Fibroblast of peridontal ligament (primary cell): ENCODE data around the gene MPO.

Experiments
- DNase-seq: peaks from one replicate; pipeline ENCODE4 v3.0.0-alpha.2; 2010; ENCODE audit errors: extremely low read depth

The MPO gene

GRCh38 chr17:58319173-58320162 is 38.7 kb upstream of the MPO start:
- no peak for DNase-seq

- DNase-seq: no peak
These were observed 38.0 kb upstream of the MPO start for GRCh38 chr17:58318627-58319172.

DNA sequence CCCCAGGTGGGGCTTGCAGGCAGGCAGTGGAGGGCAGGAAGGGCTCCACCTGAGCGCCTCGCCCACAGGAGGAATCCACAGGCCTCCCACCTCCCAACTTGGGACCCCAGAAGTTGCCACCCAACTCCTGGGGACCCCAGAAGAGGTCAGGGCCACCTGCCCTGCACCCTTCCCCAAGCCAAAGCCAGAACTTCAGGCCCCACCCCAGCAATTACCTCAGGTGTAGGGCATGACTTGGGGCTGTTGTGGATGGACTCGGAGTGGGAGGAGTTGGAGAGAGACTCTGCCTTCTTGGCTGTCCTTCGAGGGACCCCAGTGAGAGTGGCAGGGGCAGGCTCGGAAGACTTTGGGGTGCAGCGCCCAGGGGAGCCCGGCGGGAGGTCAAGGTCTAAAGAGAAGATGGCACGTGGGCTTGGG is 37.3 kb upstream of the MPO start:
- DNase-seq: no peak

GRCh38 chr17:58317421-58318064 is 36.8 kb upstream of the MPO start:
- peak; percentile 47 for DNase-seq

DNA sequence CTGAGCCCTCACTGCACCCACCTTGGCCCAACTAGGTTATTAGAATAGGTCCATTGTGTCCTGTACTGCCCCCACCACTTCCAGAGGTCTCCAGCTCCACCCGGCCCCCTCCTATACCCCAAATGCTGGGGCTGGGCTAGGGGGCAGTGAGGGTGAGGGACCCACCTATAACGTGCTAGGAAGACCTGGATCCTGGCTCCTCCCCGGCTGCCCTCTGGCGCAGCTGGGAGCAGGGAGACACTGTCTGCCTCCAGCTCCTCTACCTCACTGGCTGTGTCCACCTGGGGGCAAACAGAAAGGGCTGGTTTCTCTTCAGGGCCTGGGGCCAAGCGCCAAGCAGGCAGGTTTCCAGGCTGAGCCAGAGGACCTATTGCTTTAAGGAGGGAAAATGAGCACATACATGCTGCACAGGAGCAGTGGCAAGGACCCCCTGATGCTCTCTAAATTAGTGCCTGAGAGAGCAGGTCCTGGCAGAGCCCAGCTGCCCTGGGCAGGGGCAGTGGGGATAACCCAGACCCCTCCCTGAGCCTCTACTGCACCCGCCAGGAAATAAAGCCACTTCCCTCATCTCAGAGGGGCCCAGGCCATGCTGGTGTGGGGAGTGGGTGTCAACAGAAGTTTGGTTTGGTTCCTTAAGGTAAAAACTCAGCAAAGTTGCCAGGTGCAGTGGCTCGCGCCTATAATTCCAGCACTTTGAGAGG is 35.7 kb upstream of the MPO start:
- no peak for DNase-seq

DNA sequence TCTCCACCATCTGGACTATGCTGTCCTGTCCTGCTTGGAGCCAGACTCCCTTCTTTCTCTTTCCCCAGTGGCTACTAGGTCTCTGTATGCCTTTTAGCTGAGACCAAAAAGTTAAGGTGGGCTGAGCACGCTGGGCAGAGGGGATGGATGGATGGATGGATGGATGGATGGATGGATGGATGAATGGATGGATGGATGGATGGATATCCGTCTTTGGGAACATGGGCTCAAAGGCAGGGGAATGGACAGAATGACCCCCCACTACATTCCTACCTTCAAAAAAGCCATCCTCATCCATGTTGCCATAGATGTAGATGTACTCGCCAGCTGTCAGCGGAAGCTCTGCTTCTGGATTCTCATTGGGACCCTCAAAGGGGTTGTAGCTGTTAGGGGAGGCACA is 35.0 kb upstream of the MPO start:
- no peak for DNase-seq

GRCh38 chr17:58315281-58315711 is 34.6 kb upstream of the MPO start:
- DNase-seq: no peak

- no peak for DNase-seq
These were observed 33.9 kb upstream of the MPO start for GRCh38 chr17:58314706-58315015.

GRCh38 chr17:58313815-58314705 is 33.3 kb upstream of the MPO start:
- DNase-seq: no peak

DNA sequence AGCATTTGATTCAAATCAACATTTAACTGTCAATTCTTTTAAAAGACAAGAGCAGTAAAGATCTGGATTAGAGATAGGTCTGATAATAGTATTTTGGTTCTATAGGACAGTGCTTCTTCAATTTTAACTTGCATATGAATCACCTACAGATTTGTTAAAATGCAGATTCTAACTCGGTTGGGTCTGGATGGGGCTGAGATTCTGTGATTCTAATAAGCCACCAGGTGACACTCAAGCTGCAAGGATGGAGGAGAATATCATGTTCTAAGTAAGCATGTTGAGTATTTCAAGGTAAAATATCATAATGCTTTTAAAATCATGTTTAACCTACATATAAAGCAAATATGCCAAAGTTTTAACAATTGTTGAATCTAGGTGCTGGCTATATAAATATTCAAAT is 32.1 kb upstream of the MPO start:
- no peak for DNase-seq

GRCh38 chr17:58312021-58312630 is 31.4 kb upstream of the MPO start:
- DNase-seq: no peak

DNA sequence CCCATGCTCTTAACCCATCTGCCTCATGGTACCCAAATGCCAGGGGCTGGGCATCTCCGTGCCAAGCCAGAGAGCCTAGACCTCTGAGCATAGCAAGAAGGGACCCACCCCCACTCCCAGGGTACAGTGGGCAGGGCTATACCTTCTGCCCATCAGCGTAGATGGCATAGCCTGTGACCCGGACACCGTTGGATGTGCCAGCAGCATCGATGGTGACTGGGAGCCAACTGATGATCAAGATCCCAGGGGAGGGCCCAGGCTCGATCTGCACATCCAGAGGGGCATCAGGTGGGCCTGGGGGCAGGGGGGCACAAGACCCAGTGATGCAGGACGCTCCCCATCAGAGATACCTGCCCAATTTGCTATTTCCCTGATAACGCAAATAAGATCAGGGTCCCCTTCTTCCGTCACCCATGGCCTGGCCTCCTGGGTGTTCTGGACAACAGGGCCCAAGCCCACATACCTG is 30.7 kb upstream of the MPO start:
- no peak for DNase-seq

DNA sequence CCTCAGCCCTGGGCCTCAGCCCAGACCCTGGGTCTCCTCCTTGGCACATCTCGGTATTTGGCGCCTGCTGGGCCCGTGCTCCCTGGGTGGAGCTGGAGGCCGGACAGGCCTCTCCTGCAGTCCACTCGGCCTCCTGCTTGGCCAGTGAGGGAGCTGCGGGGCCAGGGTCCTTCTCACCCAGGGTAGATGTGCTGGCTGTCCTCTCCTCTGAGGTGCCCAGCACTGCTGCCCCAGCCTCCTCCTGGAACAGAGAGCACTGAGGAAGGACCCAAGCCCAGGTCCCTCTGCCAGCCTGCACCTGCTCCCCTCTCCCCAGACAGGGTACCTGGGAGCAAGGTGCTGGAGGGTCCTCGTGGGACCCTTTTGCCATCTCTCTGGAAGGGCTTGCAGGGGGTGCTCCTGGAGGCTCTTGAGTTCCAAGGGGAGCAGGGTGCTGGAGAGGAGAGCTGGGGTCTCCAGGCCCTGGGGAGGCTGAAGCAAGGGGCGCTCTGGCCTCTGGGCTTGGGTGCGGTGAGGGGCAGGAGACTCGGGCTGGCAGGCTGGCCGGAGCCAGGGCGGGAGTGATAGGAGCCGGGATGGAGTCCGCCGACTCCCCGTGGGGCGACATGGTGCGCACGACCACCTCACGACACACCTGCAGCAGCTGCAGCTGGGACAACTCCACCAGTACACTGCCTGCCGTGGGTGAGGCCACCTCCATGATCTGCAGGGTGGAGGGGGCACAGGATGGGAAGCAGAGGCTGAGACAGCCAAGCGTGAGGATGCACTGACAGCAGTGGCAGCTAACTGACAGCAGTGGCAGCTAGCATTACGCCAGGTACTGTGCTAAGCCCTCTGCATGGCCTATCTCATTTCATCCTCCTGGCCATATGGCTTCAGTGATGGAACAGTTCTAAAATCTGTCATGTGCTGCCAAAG is 30.0 kb upstream of the MPO start:
- DNase-seq: no peak

DNA sequence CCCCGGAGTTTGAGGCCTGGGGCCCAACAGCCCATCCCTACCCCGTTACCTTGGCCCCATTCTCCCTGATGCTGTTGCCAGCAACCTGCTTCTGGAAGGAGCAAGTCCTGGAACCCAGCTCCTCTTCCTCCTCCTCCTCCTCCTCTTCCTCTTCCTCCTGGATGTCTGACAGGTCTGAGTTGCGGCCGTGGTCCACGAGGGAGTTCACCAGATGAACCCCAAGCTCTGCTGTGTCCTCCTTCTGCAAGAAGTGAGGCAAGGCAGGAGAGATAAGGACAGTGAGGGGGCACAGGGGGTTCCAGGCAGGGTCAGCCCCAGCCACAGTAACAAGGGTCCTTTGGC is 29.2 kb upstream of the MPO start:
- no peak for DNase-seq

DNA sequence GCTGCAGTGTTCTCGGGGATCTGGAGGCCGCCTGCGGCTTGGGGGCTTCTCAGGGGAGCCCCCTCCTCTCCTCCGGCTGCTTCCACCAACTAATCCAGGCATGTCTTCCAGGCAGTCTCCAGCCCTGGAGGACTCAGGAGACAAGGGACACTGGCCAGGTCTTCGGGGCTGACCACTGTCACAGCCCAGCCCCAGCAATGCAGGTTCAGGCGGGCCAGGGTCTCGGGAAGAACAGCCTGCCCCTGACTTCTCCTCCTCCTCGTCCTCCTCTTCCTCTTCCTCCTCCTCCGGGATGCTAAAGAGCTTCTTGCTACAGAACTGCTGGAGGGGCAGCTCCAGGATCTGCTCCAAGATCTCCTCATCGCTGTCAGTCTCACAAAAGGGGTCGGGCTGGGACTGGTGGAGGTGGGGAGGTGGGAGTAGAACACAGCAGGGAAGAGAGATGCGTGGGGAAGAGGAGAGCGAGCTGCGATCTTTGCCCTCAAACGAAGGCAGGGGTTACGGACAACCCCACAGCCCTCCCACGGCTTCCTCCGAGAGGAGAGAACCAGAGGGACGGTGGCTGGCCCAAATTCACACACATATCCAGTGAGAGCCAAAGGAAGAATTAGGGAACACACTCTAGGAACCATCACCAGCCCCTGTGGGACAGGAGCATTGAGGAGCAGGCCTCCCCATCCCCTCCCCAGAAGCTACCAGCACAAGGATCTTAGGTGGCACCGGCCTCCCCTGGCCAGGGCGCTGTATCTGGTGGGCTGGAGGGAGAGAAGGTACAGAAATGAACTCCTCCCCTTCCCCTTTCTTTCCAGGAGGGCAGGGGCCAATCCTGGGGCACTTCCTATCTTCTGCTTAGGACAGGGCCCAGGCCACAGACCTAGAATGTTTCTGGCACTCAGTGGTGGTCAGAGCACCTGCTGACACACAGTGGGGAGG is 28.5 kb upstream of the MPO start:
- no peak for DNase-seq

GRCh38 chr17:58308173-58308984 is 27.6 kb upstream of the MPO start:
- no peak for DNase-seq

DNA sequence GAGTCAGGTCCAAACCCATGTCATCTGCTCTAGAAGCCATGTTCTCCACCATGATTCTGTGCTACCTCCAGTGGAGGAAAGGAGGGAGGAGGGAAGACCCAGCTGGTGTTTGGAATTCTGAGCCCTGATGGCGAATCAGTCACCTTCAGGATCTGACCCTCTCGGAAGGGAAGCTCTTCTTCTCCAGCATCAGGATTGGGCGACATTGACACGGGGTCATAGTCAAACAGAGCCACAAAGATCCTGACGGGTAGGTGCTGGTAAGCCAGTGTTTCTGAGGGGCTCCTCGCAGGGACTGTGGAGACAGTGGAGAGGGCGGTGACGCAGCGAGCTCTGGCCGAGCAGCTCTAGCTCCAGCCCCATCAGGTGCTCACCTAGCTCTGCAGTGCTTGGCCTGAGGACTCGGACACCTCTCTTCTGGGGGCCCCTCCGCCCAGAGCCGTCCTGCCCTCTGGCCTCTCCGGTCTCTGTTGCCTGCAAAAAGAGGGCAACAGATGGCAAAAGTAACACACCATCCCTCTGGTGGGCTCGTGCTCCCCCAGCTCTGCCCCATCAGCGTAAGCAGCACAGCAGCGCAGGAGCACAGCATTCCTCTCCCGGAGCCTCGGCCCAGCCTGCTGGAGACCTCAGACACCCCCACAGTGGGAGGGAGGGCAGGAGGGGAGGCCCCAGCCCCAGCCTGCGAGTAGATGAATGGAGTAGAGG is 26.9 kb upstream of the MPO start:
- no peak for DNase-seq
